HFF-Myc (cell line): Measurements from ENCODE around the gene BMF.

Experiments
- DNase-seq: peaks from one replicate; pipeline ENCODE4 v3.0.0-alpha.2; 2011; ENCODE audit warnings: low read depth; ENCODE audit errors: extremely low read depth
- H3K4me3 ChIP-seq: replicated peaks from 2 replicates; pipeline ENCODE4 v1.5.1; 2011; ENCODE audit warnings: low read depth, mild to moderate bottlenecking, control low read depth, low read length
- CTCF ChIP-seq: IDR thresholded peaks from 2 replicates; pipeline ENCODE4 v1.5.1; 2012; ENCODE audit warnings: mild to moderate bottlenecking, low read depth, low read length, control low read depth; ENCODE audit errors: missing control alignments

Gene BMF

GRCh38 chr15:40098489-40099261 is 10.0 kb downstream of the BMF start:
- H3K4me3 ChIP-seq = no peak overlapping the region
- no peak for TF ChIP-seq CTCF
- DNase-seq = peak; percentile 89

GRCh38 chr15:40097968-40098476 is 10.7 kb downstream of the BMF start:
- H3K4me3 ChIP-seq = no peak overlapping the region
- no peak for DNase-seq

GRCh38 chr15:40097096-40097967 is 11.3 kb downstream of the BMF start:
- no peak for TF ChIP-seq CTCF
- H3K4me3 ChIP-seq = no peak overlapping the region
- no peak for DNase-seq

More at GRCh38 chr15:40097968-40098476, 10.7 kb downstream of the BMF start:
- no peak for TF ChIP-seq CTCF

GRCh38 chr15:40096094-40096891 is 12.4 kb downstream of the BMF start:
- H3K4me3 ChIP-seq = no peak overlapping the region
- TF ChIP-seq CTCF = no peak
- no peak for DNase-seq

GRCh38 chr15:40095371-40096093 is 13.1 kb downstream of the BMF start:
- H3K4me3 ChIP-seq = no peak overlapping the region
- TF ChIP-seq CTCF = no peak
- no peak for DNase-seq

GRCh38 chr15:40094156-40094555 is 14.5 kb downstream of the BMF start:
- H3K4me3 ChIP-seq = no peak overlapping the region
- no peak for TF ChIP-seq CTCF
- no peak for DNase-seq
